IMR-90 (cell line): ENCODE results near the gene PDIA4. TPM values are rescaled to one million over a fixed set of nuclear protein-coding genes. Genes with fewer than 3 reads are reported as not detected.

ENCODE experiments used
- MAFK ChIP-seq: IDR thresholded peaks from 2 replicates; pipeline ENCODE4 v1.6.1; 2012; ENCODE audit warnings: low read depth, low read length, improper control_type of control experiment
- MAZ ChIP-seq: IDR thresholded peaks from 2 replicates; pipeline ENCODE4 v1.6.1; 2012; ENCODE audit warnings: low read depth, mild to moderate bottlenecking, low read length, improper control_type of control experiment, moderate library complexity, borderline replicate concordance
- RCOR1 ChIP-seq: IDR thresholded peaks from 2 replicates; pipeline ENCODE4 v1.6.1; 2012; ENCODE audit warnings: mild to moderate bottlenecking, low read length, improper control_type of control experiment; ENCODE audit not compliant: insufficient replicate concordance
- RFX5 ChIP-seq: IDR thresholded peaks from 2 replicates; pipeline ENCODE4 v1.8.0; 2012; ENCODE audit warnings: low read depth, mild to moderate bottlenecking, low read length, moderate library complexity
- polyA plus RNA-seq, 3 experiments: library from polyadenylated mRNA; depleted of rRNA; stranded (reverse); fragments of >200 nt; gene quantifications; 2 replicates each; pipeline ENCODE4 v1.2.3, GENCODE V29; 2012; ENCODE audit warnings: low replicate concordance in 1 of 3
- total RNA-seq: library from RNA; depleted of rRNA; stranded (reverse); fragments of >200 nt; gene quantifications from 2 replicates; pipeline ENCODE4 v1.2.3, GENCODE V29; 2012
- TF ChIP-seq, protein P1 (sequence below): conservative IDR thresholded peaks from 2 replicates; pipeline ENCODE4 v1.5.1; 2012; ENCODE audit warnings: mild to moderate bottlenecking, low read depth, low read length, improper control_type of control experiment
- TF ChIP-seq, protein P2 (sequence below): fragments of 150-350 bp; IDR thresholded peaks from 2 replicates; pipeline ENCODE4 v1.6.1; 2017; ENCODE audit warnings: mild to moderate bottlenecking, antibody characterized with exemption, low read length, low read depth

Gene PDIA4
- total and polyA plus RNA-seq, 2 of the 4 experiments (the other 2 are of a cell fraction) = 241 to 304 TPM

DNA sequence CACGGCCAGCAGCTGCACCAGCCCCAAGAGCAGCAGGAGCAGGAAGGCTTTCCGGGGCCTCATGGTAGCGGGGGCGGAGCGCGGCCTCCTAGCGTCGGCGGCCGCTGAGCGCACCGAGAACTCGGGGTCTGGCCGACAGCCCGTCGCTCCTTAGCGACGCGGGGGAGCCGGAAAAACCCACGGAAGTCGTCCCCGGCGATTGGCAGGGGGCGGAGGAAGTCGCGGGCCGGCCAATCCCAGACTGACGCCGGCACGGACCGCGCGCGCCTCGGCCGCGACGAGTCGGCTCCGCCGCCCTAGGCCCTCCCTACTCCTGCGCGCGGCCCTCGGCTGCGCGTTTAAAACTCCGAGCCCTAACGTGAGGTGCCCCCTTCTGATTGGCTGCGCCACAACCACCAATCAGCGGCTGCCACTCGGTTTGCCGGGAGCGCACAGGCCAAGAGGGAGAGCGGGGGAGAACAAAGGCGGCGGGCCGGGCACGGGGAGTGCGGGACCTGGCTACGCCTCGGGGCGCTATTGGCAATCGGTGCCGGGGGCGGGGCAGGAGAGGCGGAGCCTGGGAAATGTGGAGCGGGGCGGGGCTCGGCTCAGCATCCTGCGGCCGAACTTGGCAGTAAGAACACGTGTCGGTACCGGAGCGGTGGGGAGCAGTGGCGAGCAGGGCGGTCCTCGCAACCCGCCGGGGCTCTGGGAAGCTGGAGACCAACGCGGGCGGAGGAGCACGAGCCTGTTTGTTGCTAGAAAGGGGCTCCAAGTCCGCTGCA, at the start of gene PDIA4 (continued):
- TF ChIP-seq, protein P1, sequence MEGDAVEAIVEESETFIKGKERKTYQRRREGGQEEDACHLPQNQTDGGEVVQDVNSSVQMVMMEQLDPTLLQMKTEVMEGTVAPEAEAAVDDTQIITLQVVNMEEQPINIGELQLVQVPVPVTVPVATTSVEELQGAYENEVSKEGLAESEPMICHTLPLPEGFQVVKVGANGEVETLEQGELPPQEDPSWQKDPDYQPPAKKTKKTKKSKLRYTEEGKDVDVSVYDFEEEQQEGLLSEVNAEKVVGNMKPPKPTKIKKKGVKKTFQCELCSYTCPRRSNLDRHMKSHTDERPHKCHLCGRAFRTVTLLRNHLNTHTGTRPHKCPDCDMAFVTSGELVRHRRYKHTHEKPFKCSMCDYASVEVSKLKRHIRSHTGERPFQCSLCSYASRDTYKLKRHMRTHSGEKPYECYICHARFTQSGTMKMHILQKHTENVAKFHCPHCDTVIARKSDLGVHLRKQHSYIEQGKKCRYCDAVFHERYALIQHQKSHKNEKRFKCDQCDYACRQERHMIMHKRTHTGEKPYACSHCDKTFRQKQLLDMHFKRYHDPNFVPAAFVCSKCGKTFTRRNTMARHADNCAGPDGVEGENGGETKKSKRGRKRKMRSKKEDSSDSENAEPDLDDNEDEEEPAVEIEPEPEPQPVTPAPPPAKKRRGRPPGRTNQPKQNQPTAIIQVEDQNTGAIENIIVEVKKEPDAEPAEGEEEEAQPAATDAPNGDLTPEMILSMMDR = peak; percentile 34; the same call in 1 of the 2 replicates
- peak; percentile 79 for TF ChIP-seq MAZ
- TF ChIP-seq, protein P2, sequence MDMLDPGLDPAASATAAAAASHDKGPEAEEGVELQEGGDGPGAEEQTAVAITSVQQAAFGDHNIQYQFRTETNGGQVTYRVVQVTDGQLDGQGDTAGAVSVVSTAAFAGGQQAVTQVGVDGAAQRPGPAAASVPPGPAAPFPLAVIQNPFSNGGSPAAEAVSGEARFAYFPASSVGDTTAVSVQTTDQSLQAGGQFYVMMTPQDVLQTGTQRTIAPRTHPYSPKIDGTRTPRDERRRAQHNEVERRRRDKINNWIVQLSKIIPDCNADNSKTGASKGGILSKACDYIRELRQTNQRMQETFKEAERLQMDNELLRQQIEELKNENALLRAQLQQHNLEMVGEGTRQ = peak; percentile 74
- TF ChIP-seq RFX5 = peak; percentile 31; the same call in 1 of the 2 replicates
- TF ChIP-seq MAFK = no peak
- peak; percentile 90 for TF ChIP-seq RCOR1
